Body of pancreas (tissue), 4 donors: ENCODE measurements around the gene SF3B4. TPM values are rescaled to one million over a fixed set of nuclear protein-coding genes. Genes with fewer than 3 reads are reported as not detected.

Source experiments
- ATAC-seq: fragments of 150-250 bp; one replicate; pipeline ENCODE4 v1.9.1; 2016
- DNase-seq, 4 donors: peaks; one replicate each; pipeline ENCODE4 v3.0.0-alpha.2; 2019
- H3K27ac ChIP-seq, 4 donors: fragments of 200-600 bp; sonication (generic); 1 replicate in 3 of 4; 2 replicates in 1 of 4; pipeline versions ENCODE4 v1.5.1 to v1.6.1; 2016 to 2019; ENCODE audit warnings: mild to moderate bottlenecking in 1 of 4, mixed read lengths in 1 of 4, moderate library complexity in 1 of 4
- H3K27me3 ChIP-seq, 2 donors: fragments of 200-600 bp; sonication (generic); one replicate each; pipeline ENCODE4 v1.6.0; 2016; ENCODE audit warnings: mild to moderate bottlenecking in 1 of 2
- H3K36me3 ChIP-seq, 2 donors: fragments of 200-600 bp; sonication (generic); replicated peaks in 1 of 2; 2 replicates each; pipeline ENCODE4 v1.5.1; 2016; ENCODE audit warnings: low read depth in 2 of 2; ENCODE audit not compliant: insufficient read depth in 1 of 2
- H3K4me1 ChIP-seq: fragments of 200-600 bp; sonication (generic); one replicate; pipeline ENCODE4 v1.6.0; 2016
- H3K4me3 ChIP-seq, 2 donors: fragments of 200-600 bp; sonication (generic); 1 replicate in 1 of 2; 2 replicates in 1 of 2; pipeline ENCODE4 v1.5.1; 2016 to 2019
- H3K9me3 ChIP-seq, 3 donors: fragments of 200-600 bp; sonication (generic); 1 replicate in 2 of 3; 2 replicates in 1 of 3; pipeline ENCODE4 v1.5.1; 2016
- POLR2A ChIP-seq, 3 donors: fragments of 450-650 bp; IDR thresholded peaks; one replicate each; pipeline ENCODE4 v1.6.1; 2016; ENCODE audit warnings: antibody characterized with exemption in 3 of 3, mild to moderate bottlenecking in 2 of 3
- WGBS, 2 donors: methylation state at CpG; one replicate each; pipeline ENCODE4 v1.1.5; 2017; 5-methylcytosine and 5-hydroxymethylcytosine counted together
- intact Hi-C: fragments of 100-400 bp; cut with DNase I; formaldehyde crosslinking; loops from one replicate; pipeline ENCODE4 v1.15.1; 2023
- total RNA-seq, 2 donors: library from RNA; depleted of rRNA; stranded (reverse); fragments of >200 nt; gene quantifications; one replicate each; pipeline ENCODE4 v1.1.0, GENCODE V29; 2016
- TF ChIP-seq, protein P1 (sequence below), 7 experiments: fragments of 450-650 bp in 4 of 7; fragments of 200-600 bp in 3 of 7; sonication (generic) in 3 of 7; IDR thresholded peaks; one replicate each; pipeline ENCODE4 v1.5.1; 2016 to 2019; ENCODE audit warnings: antibody characterized with exemption in 7 of 7

SF3B4 gene
- total RNA-seq, 2 donors from 2014 or later, result 4.7 to 8.2 TPM

DNA sequence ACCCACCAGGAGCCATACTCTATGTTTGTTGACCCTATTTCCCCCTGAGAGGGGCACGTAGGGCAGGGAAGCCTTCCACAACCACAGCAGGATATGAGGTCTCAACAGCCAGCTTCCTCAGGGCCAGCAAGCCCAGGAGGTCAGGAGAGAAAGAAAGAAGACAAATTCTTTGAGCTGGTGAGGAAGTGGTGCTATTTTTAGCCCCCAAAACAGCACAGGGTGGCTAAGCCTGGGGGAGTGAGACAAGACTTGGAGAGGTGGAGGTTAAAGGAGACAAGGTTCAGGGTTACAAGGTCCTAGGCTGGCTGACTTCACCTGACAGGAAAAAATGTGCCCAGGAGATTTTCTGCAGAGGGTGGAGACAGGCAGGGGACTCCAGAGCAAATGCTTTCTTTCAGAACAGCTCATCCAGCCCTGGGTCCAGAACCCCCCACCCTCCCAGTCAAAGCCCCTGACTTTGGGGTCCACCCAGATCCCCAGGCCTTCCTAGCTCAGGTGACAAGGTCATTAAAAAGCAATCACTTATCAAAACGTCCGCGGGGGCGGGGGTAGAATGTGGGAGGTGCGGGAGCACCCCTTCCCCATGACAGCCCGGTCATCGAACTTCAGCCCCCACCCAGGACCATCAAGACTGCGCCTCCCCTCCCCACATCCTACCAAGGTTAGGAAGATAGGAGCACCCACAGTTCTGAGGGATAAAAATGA lies 11.3 kb downstream of the SF3B4 start:
- peaks cover 6% of the 10 kb centered on the region for H3K4me1 ChIP-seq
- no peak overlapping the region for H3K27ac ChIP-seq
- H3K4me3 ChIP-seq, result no peak overlapping the region
- intact Hi-C loops, result no loop called here
- no peak for DNase-seq
- WGBS, 2 donors, result 23 to 32% methylated on average over 9 of the region's 9 CpGs
- H3K9me3 ChIP-seq, result no peaks in the 10 kb centered on the region
- TF ChIP-seq, protein P1, sequence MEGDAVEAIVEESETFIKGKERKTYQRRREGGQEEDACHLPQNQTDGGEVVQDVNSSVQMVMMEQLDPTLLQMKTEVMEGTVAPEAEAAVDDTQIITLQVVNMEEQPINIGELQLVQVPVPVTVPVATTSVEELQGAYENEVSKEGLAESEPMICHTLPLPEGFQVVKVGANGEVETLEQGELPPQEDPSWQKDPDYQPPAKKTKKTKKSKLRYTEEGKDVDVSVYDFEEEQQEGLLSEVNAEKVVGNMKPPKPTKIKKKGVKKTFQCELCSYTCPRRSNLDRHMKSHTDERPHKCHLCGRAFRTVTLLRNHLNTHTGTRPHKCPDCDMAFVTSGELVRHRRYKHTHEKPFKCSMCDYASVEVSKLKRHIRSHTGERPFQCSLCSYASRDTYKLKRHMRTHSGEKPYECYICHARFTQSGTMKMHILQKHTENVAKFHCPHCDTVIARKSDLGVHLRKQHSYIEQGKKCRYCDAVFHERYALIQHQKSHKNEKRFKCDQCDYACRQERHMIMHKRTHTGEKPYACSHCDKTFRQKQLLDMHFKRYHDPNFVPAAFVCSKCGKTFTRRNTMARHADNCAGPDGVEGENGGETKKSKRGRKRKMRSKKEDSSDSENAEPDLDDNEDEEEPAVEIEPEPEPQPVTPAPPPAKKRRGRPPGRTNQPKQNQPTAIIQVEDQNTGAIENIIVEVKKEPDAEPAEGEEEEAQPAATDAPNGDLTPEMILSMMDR (IDR thresholded peaks at IDR 0.05), result no peak
- no peak for TF ChIP-seq POLR2A (IDR thresholded peaks at IDR 0.05)
- no peak for ATAC-seq
- H3K27me3 ChIP-seq, result no peaks in the 10 kb centered on the region
- no peaks in the 10 kb centered on the region for H3K36me3 ChIP-seq

GRCh38 chr1:149915429-149916192 lies 12.0 kb downstream of the SF3B4 start:
- H3K4me1 ChIP-seq, result peaks cover 6% of the 10 kb centered on the region
- H3K9me3 ChIP-seq, result no peaks in the 10 kb centered on the region
- H3K27me3 ChIP-seq, result no peaks in the 10 kb centered on the region
- no peak for DNase-seq
- no peak overlapping the region for H3K4me3 ChIP-seq
- TF ChIP-seq, protein P1 (IDR thresholded peaks at IDR 0.05), result no peak
- no peak for TF ChIP-seq POLR2A (IDR thresholded peaks at IDR 0.05)
- WGBS, 2 donors, result 78 to 80% methylated on average over 11 of the region's 11 CpGs
- intact Hi-C loops, result no loop called here
- no peak for ATAC-seq
- H3K27ac ChIP-seq, result no peak overlapping the region
- no peaks in the 10 kb centered on the region for H3K36me3 ChIP-seq

DNA sequence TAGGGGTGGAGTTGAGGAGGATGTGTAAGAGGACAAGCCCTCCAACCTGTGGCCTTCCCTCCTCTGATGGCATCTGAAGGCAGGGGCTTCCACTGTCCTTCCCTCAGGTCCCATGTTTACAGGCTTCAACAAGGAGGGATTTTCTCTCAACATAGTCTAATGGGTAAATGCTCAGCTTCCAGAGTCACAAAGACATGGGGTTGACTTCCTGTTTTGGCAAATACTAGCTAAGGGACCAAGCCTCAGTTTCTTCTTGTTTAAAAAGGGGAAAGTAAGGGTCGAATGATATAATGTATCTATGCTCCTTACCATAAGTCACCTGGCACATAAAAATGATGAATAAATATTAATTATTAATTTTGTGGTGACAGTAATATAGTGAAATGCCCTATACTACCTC lies 13.1 kb downstream of the SF3B4 start:
- WGBS, 2 donors, result 50 to 54% methylated on average over 1 of the region's 1 CpG
- H3K9me3 ChIP-seq, result no peaks in the 10 kb centered on the region
- DNase-seq, result no peak
- H3K4me3 ChIP-seq, result no peak overlapping the region
- peaks cover 6% of the 10 kb centered on the region for H3K4me1 ChIP-seq
- no peak for ATAC-seq
- H3K36me3 ChIP-seq, result no peaks in the 10 kb centered on the region
- no peaks in the 10 kb centered on the region for H3K27me3 ChIP-seq
- no peak overlapping the region for H3K27ac ChIP-seq
- intact Hi-C loops, result no loop called here
- TF ChIP-seq POLR2A (IDR thresholded peaks at IDR 0.05), result no peak
- TF ChIP-seq, protein P1 (IDR thresholded peaks at IDR 0.05), result no peak

DNA sequence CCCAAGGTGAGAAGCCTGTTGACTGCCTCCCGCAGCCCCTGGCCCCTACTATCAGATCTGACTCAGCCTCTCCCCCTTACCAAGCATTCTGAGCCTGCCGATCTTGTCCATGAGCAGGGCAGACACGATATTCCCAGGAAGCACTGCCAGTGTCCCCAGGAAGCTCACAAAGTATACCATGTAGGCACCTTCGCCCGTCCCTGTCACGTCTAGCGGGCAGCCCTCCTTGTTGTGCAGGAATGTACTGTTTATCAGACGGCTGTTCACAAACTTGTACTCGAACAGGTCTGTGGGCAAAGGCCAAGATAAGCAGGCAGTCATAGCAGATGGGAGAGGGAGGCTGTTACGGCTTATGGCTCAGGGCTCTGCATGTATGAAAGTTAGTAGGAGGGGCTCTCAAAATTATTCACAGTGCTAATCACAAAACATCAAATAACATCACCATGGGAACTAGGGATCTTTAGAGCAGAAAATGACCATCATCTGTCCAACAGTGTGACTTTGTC lies 21.0 kb downstream of the SF3B4 start:
- no peaks in the 10 kb centered on the region for H3K9me3 ChIP-seq
- H3K27ac ChIP-seq, result no peak overlapping the region
- no peaks in the 10 kb centered on the region for H3K36me3 ChIP-seq
- no peak overlapping the region for H3K4me3 ChIP-seq
- intact Hi-C loops, result no loop called here
- no peaks in the 10 kb centered on the region for H3K4me1 ChIP-seq
- no peak for TF ChIP-seq POLR2A (IDR thresholded peaks at IDR 0.05)
- TF ChIP-seq, protein P1 (IDR thresholded peaks at IDR 0.05), result no peak
- DNase-seq, result no peak
- ATAC-seq, result no peak
- WGBS, 2 donors, result 57 to 60% methylated on average over 10 of the region's 10 CpGs
- no peaks in the 10 kb centered on the region for H3K27me3 ChIP-seq
